Mucosa of descending colon (tissue), 3 donors: ENCODE results near the gene BUD13. TPM values are rescaled to one million over a fixed set of nuclear protein-coding genes. Genes with fewer than 3 reads are reported as not detected.

Experiments
- ATAC-seq: fragments of 200-7000 bp; cut with Tn5 transposase; one replicate; pipeline ENCODE4 v1.9.1; 2020; ENCODE audit warnings: mild to moderate bottlenecking, moderate library complexity
- DNase-seq, 3 donors: peaks; one replicate each; pipeline ENCODE4 v3.0.0-alpha.2; 2020
- H3K36me3 ChIP-seq: fragments of 200-600 bp; one replicate; pipeline ENCODE4 v1.8.0; 2021; ENCODE audit warnings: low read depth, mild to moderate bottlenecking
- H3K4me1 ChIP-seq: fragments of 200-600 bp; one replicate; pipeline ENCODE4 v1.8.0; 2021; ENCODE audit warnings: low read depth, mild to moderate bottlenecking
- H3K4me3 ChIP-seq: fragments of 200-600 bp; one replicate; pipeline ENCODE4 v1.8.0; 2021; ENCODE audit warnings: mild to moderate bottlenecking
- H3K9me3 ChIP-seq: fragments of 200-600 bp; one replicate; pipeline ENCODE4 v1.8.0; 2021; ENCODE audit warnings: mild to moderate bottlenecking
- intact Hi-C, 2 donors: fragments of 100-400 bp; cut with DNase I in 1 of 2; cut with micrococcal nuclease in 1 of 2; formaldehyde crosslinking; loops; one replicate each; pipeline versions ENCODE4 v1.11.0 to v1.11.1; 2022; cut with DNase I, micrococcal nuclease
- total RNA-seq, 3 donors: library from RNA; stranded (reverse); fragmentation: NEBNext Ultra II Directional in 2 of 3; extraction: Animal tissue kit (Norgen Biotek cat#: 25700) in 2 of 3; gene quantifications; one replicate each; pipeline versions ENCODE4 v1.2.1 to v1.2.4, GENCODE V29; 2021 to 2023
- TF ChIP-seq, protein P1 (sequence below): fragments of 200-600 bp; IDR thresholded peaks from one replicate; pipeline ENCODE4 v1.8.0; 2022; ENCODE audit warnings: antibody characterized with exemption, mild to moderate bottlenecking
- donor health status: DM: no; HTN: no; CAD: no; lungs with moderate emphysema.
- donor health status: DM: no; HTN: no; CAD: no.
- donor health status: DM: no; HTN: yes; CAD: no.

The BUD13 gene
- total RNA-seq, 3 donors from 2014 or later = 15.6 to 18.9 (median 15.6) TPM

DNA sequence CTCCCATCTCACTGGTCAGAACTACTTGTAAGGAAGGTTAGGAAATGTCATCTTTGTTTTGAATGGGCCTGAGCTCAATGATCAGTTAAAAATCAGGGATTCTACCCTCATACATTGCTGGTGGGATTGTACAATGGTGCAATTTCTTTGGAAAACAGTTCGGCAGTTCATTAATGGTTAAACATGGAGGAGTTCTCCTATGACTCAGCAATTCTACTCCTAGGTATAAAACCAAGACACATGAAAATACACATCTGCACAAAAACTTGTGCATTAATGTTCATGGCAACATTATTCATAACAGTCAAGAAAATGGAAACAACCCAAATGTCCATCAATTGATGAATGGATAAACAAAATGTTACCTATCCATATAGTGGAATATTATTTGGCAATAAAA lies 23.8 kb upstream of the BUD13 start:
- ATAC-seq (no peak), DNase-seq (no peak)
- Histone ChIP-seq H3K9me3 (no peaks in the 10 kb centered on the region), H3K4me1 (no peaks in the 10 kb centered on the region), H3K4me3 (no peak overlapping the region), H3K36me3 (no peaks in the 10 kb centered on the region)
- intact Hi-C loops = loop anchor here in 1 of 2 donors (10.0 kb wide), 1 partner anchor 308 kb away; no protein-coding TSS in a partner anchor
- TF ChIP-seq, protein P1, sequence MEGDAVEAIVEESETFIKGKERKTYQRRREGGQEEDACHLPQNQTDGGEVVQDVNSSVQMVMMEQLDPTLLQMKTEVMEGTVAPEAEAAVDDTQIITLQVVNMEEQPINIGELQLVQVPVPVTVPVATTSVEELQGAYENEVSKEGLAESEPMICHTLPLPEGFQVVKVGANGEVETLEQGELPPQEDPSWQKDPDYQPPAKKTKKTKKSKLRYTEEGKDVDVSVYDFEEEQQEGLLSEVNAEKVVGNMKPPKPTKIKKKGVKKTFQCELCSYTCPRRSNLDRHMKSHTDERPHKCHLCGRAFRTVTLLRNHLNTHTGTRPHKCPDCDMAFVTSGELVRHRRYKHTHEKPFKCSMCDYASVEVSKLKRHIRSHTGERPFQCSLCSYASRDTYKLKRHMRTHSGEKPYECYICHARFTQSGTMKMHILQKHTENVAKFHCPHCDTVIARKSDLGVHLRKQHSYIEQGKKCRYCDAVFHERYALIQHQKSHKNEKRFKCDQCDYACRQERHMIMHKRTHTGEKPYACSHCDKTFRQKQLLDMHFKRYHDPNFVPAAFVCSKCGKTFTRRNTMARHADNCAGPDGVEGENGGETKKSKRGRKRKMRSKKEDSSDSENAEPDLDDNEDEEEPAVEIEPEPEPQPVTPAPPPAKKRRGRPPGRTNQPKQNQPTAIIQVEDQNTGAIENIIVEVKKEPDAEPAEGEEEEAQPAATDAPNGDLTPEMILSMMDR = no peak

DNA sequence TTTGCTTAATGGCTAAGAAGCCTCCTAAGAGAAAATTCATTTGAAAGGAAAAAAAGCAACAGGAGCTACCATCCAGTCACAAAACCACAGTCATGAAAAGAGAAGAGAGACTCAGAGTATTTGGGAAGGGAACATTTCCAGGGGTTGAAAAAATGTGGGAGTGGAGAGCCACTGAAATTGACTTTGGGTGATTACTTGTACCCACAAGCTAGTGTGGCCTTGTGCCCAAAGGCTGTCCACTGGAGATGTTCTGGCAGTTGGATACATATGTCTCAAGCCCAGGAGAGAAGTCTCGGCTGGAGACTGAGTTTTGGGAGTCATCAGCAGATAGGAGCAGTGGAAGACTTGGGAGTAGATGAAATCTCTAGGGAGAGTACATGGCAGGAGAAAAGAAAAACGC lies 22.1 kb upstream of the BUD13 start:
- intact Hi-C loops = loop anchor here in 1 of 2 donors (10.0 kb wide), 1 partner anchor 310 kb away; no protein-coding TSS in a partner anchor
- Histone ChIP-seq H3K4me3 (no peak overlapping the region), H3K36me3 (no peaks in the 10 kb centered on the region), H3K9me3 (no peaks in the 10 kb centered on the region), H3K4me1 (peaks cover 5% of the 10 kb centered on the region)
- ATAC-seq (no peak), DNase-seq (no peak)
- TF ChIP-seq, protein P1 = no peak

DNA sequence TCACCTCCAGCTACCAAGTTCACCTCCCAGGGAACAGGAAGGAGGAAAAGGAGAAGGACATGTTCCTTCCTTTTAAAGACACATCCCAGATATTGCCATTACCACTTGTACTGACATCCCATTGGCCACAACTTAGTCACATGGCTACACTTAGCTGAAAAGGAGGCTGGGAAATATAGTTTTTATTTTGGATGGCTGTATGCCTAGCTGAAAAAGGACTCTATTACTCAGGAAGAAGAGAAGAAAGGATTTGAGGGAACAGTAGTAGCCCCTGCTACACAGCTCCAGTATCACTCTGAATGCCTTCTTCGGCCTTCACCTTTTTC lies 20.9 kb upstream of the BUD13 start:
- intact Hi-C loops = loop anchor here in 1 of 2 donors (10.0 kb wide), 1 partner anchor 311 kb away; no protein-coding TSS in a partner anchor
- no peaks in the 10 kb centered on the region for H3K9me3 ChIP-seq
- peaks cover 5% of the 10 kb centered on the region for H3K4me1 ChIP-seq
- ATAC-seq (peak; percentile 60), DNase-seq (no peak)
- H3K36me3 ChIP-seq = no peaks in the 10 kb centered on the region
- TF ChIP-seq, protein P1 = no peak
- H3K4me3 ChIP-seq = no peak overlapping the region

- ATAC-seq = no peak
- intact Hi-C loops = loop anchor here in 1 of 2 donors (10.0 kb wide), 1 partner anchor 312 kb away; no protein-coding TSS in a partner anchor
- no peak for DNase-seq
- TF ChIP-seq, protein P1 = no peak
- Histone ChIP-seq H3K36me3 (no peaks in the 10 kb centered on the region), H3K4me3 (no peak overlapping the region), H3K9me3 (no peaks in the 10 kb centered on the region), H3K4me1 (peaks cover 5% of the 10 kb centered on the region)
Measured at GRCh38 chr11:116792869-116793771, 20.3 kb upstream of the BUD13 start.

DNA sequence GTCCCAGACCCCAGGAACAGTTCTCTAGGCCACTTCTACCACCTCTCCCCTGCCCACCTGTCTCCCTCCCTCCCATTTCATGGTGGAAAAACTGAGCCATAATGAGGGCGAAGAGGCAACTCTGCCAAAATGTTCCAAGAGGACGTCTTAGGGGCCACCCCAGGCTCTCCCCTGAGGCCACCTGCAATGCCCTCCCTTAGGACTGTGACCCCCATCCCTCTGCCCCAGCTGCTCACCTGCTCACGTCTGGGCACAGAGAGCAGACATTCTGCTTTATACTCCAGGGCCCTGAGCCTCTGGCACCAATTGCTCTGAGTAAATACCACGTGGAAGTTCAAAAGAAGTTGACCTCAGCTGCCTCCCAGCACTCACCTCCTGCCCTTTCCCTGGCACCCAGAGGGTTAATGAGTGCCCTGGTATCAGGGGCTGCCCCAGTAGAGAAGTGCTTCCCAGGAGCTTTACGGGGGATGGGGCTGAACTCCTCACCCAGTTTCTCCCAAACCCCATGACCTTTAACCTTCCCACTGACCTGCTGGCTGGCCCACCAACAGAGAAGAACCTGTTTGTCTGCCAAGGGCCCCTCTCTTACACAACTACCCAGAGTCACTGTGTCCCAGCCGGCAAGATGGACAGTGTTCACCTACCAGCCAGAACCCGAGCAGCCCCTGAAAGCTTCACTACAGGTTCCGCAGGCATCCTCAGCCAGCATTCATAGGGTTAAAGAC lies 19.5 kb upstream of the BUD13 start:
- no peak overlapping the region for H3K4me3 ChIP-seq
- TF ChIP-seq, protein P1 = no peak
- DNase-seq = no peak
- H3K4me1 ChIP-seq = peaks cover 5% of the 10 kb centered on the region
- H3K9me3 ChIP-seq = no peaks in the 10 kb centered on the region
- H3K36me3 ChIP-seq = no peaks in the 10 kb centered on the region
- intact Hi-C loops = loop anchor here in 1 of 2 donors (10.0 kb wide), 1 partner anchor 312 kb away; no protein-coding TSS in a partner anchor
- ATAC-seq = no peak
